Measurements from ENCODE around the gene PPP1CA.
"Not testable (repeated sequence)": the region's sequence is repeated elsewhere in the genome, so short reads cannot be mapped to it uniquely, and the experiment has no call there.

PPP1CA gene

DNA sequence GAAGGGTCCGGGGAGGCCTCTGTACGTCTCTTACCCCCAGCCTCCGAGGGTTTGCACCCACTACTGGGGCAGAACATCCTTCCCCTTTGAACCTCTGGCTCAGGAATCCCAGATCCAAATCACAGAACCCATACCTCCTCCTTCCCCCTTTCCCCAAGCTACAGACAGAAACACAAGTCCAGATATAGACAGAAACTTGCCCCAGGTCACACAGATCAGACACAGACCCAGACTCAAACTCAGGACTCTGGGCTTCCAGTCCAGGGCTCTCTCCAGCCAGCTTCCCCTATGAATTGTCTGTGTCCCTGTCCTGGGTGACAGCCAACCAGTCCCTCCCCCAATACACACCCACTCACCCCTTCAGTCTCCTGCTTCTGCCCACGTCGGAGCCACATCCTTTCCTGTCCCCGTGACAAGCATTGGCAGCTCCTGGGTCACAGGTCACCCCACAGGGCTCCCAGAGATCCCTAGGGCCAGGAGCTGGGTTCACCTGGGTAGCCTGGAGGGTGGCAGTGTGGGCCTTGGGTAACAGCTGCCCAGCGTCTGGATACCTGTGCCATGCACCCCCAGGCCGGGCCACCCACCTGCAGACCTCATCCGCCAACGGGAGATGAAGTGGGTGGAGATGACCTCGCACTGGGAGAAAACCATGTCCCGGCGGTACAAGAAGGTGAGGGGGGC lies 3.0 kb upstream of the PPP1CA start:
- DNase-seq (ENCODE audit: low read depth in 2 of 2) = no peak

DNA sequence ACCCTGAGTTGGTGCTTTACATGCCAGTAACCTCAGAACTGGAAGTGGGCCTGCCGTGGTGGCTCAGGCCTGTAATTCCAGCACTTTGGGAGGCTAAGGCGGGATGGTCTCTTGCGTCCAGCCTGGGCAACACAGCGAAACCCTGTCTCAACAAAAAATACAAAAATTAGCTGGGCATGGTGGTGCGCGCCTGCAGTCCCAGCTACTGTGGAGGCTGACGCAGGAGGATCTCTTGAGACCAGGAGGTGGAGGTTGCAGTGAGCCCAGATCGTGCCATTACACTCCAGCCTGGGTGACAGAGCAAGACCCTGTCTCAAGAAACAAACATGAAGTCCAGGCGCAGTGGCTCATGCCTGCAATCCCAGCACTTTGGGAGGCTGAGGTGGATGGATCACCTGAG lies 1.4 kb upstream of the PPP1CA start:
- DNase-seq (ENCODE audit: low read depth in 2 of 2) = not testable (repeated sequence)

DNA sequence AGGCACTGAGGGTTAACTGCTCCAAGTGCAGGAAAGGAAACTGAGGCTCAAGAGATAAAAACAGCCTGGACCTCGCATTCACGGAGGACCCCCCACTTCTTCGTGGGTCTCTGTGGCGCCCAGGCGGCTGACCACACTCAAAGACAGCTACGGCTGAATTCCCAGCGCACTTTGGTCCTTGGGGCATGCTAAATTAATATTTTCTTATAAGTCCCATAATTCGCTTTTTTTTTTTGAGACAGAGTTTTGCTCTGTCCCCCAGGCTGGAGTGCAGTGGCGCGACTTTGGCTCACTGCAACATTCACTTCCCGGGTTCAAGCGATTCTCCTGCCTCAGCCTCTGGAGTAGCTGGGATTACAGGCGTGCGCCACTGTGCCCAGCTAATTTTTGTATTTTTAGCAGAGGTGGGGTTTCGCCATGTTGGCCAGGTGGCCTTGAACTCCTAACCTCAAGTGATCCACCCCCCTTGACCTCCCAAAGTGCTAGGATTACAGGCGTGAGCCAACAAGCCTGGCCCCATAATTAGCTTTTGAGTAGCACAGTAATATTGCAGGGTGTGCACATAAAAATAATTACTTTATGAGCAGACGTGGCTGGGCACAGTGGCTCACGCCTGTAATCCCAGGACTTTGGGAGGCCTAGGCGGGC lies 658 bp upstream of the PPP1CA start:
- not testable (repeated sequence) for DNase-seq (ENCODE audit: low read depth in 2 of 2)

DNA sequence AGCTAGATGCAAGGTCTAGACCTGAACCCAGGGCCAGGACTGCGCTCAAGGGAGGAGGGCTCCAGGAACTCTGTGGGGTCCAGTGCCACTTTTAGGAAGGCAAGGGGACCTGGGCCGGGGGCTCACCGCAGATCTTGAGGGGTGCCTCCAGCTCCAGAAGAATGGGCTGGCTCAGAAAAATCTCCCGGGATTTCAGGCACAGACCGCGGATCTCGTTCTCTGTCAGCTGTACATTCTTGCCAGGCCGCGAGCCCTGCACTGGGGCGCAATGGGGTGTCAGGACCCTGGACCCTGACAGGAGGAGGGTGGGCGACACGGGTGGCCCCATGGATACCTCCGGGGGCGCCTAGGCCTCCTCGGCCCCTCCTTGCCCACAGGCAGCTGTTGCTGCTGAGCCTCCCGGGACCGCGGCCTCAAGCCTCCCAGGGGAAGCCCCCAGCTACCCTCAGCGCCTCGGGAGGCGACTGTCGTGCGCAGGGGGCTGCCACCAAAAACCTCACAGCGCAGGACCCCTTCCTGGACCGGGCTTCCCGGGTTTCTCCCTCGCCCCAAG lies 640 bp downstream of the PPP1CA start:
- no peak for DNase-seq (ENCODE audit: low read depth in 2 of 2)

GRCh38 chr11:67400251-67400941 lies 1.3 kb downstream of the PPP1CA start:
- DNase-seq (ENCODE audit: low read depth in 2 of 2) = no peak

- no peak for DNase-seq (ENCODE audit: low read depth in 2 of 2)
Observed at GRCh38 chr11:67398661-67399563, 2.7 kb downstream of the PPP1CA start.

DNA sequence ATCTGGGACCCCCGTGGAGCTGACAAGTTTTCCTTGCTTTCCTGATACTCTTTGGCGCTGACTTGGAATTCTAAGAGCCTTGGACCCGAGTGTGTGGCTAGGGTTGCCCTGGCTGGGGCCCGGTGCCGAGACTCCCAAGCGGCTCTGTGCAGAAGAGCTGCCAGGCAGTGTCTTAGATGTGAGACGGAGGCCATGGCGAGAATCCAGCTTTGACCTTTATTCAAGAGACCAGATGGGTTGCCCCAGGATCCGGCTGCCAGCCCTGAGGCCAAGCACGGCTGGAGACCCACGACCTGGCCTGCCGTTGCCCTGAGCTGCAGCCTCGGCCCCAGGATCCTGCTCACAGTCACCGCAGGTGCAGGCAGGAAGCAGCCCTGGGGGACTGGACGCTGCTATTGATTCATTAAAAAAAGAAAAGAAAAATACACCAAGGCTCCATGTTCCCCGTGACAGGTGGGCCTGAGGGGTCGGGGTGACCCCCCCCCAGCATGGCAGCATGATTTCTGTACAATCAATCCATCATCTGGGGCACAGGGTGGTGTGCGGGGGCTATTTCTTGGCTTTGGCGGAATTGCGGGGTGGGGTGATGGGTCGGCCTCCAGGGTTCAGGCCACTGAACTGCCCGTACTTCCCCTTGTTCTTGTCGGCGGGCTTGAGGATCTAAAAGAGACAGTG lies 3.5 kb downstream of the PPP1CA start:
- DNase-seq (ENCODE audit: low read depth in 2 of 2) = no peak

- no peak for DNase-seq (ENCODE audit: low read depth in 2 of 2)
Observed at GRCh38 chr11:67397536-67397935, 4.1 kb downstream of the PPP1CA start.

DNA sequence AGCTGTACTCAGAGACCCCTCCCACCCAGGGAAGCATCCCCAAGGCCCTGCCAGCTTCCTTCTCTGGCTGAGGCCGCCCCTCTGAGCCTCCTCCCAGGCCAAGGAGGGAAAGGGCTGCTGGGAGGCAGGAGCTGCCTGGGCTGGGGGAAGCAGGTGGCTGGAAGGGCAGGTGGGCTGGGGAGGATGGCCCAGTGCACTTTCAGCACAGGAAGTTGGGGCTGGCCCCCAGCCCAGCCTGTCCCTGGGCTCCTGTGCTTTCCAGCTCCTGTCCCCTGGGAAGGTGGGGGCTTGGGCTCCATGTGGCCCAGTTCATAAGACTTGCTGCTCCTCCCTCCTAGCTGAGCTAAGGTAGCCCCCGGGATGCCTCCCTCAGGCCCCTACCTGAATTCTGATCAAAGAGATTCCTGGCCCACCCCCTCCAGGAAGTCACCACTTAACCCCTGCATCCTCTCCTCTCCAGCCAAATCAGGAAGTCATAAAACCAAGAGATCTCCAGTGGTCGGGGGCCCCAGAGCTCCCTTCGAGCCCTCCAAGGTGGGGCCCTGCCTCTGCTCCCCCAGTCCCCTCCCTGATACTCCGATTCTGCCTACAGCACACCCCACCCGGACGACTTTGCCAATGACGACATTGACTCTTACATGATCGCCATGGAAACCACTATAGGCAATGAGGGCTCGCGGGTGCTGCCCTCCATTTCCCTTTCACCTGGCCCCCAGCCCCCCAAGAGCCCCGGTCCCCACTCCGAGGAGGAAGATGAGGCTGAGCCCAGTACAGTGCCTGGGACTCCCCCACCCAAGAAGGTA lies 4.9 kb downstream of the PPP1CA start:
- no peak for DNase-seq (ENCODE audit: low read depth in 2 of 2)

DNA sequence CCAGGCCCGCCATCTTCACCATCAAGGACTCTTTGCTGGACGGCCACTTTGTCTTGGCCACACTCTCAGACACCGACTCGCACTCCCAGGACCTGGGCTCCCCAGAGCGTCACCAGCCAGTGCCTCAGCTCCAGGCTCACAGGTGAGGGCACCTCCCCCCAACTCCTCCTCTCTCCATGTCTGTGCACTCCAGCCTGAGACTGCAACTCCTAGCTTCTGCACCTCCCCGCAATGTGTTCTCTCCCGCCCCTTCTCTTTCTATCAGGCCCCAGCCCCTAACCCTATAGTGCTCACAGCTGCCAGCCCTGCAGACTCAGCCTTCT lies 5.4 kb downstream of the PPP1CA start:
- no peak for DNase-seq (ENCODE audit: low read depth in 2 of 2)

DNA sequence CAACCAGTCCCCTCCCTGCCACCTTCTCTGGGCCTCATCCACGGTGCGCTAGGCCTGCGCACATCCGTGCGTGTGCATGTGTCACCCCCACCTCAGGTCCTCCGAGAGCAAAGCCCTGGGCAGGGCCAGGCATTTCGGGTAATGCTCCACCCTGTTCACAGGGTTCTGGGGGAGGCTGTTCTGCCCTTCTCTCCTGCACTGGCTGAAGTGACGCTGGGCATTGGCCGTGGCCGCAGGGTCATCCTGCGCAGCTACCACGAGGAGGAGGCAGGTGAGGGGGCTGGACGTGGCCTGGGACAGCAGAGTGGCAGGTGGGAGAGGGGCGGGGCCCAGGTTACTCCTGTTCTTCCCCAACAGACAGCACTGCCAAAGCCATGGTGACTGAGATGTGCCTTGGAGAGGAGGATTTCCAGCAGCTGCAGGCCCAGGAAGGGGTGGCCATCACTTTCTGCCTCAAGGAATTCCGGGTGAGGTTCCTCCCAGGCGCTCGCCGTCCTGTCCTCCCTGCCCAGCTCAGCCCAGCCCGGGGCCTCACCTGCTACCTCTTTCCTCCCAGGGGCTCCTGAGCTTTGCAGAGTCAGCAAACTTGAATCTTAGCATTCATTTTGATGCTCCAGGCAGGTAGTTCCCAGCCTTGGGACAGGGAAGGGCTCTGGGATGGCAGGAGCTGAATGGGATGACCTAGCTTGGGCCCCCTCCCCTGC lies 6.0 kb downstream of the PPP1CA start:
- no peak for DNase-seq (ENCODE audit: low read depth in 2 of 2)

- DNase-seq (ENCODE audit: low read depth in 2 of 2) = no peak
Observed at GRCh38 chr11:67393990-67394389, 7.7 kb downstream of the PPP1CA start.

GRCh38 chr11:67393437-67393836 lies 8.2 kb downstream of the PPP1CA start:
- no peak for DNase-seq (ENCODE audit: low read depth in 2 of 2)

- DNase-seq (ENCODE audit: low read depth in 2 of 2) = no peak
Observed at GRCh38 chr11:67392183-67392715, 9.4 kb downstream of the PPP1CA start.

- peak; percentile 91 to 94 for DNase-seq (ENCODE audit: low read depth in 2 of 2)
Observed at GRCh38 chr11:67391304-67392182, 10.1 kb downstream of the PPP1CA start, which contains the start of gene RAD9A. TSS of gene RAD9A (plus strand) at chr11:67391986. CDS start at chr11:67392045, 59 bp downstream.

- no peak for DNase-seq (ENCODE audit: low read depth in 2 of 2)
Observed at GRCh38 chr11:67390947-67391303, 10.7 kb downstream of the PPP1CA start.

GRCh38 chr11:67389477-67389876 lies 12.2 kb downstream of the PPP1CA start:
- DNase-seq (ENCODE audit: low read depth in 2 of 2) = no peak

GRCh38 chr11:67387518-67387917 lies 14.1 kb downstream of the PPP1CA start:
- no peak for DNase-seq (ENCODE audit: low read depth in 2 of 2)

All from stimulated activated CD8-positive, alpha-beta memory T cell treated with anti-CD3 and anti-CD28 coated beads, Interleukin-2, amount 100 ng/mL, for 48 hours (primary cell).